ENCODE data around the gene SELENOM.

DNA sequence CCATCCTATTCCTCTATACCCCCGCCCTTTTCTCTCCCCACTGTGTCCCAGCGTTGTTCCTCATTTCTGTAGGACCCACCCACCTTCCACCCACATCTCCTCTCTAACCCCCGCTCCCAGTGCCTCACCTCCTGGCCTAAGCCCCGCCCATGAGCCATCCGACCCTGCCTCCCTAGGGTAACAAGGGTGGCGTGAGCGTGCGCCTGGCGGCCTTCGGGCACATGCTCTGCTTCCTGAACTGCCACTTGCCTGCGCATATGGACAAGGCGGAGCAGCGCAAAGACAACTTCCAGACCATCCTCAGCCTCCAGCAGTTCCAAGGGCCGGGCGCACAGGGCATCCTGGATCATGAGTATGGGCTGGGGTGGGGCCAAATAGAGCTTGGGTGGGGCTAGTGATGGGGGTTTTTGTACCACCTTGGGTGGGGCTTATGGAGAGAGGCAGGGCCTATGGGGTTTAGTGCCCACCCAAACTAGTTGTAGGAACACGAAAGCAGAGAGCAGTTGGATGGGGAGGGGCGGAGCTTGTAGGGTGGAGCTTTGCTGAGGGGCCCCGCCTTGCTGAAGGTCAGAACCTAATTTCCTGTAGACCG lies 19.9 kb upstream of the SELENOM start:
- TF ChIP-seq, protein P1, sequence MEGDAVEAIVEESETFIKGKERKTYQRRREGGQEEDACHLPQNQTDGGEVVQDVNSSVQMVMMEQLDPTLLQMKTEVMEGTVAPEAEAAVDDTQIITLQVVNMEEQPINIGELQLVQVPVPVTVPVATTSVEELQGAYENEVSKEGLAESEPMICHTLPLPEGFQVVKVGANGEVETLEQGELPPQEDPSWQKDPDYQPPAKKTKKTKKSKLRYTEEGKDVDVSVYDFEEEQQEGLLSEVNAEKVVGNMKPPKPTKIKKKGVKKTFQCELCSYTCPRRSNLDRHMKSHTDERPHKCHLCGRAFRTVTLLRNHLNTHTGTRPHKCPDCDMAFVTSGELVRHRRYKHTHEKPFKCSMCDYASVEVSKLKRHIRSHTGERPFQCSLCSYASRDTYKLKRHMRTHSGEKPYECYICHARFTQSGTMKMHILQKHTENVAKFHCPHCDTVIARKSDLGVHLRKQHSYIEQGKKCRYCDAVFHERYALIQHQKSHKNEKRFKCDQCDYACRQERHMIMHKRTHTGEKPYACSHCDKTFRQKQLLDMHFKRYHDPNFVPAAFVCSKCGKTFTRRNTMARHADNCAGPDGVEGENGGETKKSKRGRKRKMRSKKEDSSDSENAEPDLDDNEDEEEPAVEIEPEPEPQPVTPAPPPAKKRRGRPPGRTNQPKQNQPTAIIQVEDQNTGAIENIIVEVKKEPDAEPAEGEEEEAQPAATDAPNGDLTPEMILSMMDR (IDR thresholded peaks at IDR 0.05; ENCODE audit: low read depth, low read length, poor library complexity, severe bottlenecking) = no peak
- TF ChIP-seq EZH2phosphoT487 (IDR thresholded peaks at IDR 0.05; ENCODE audit: borderline replicate concordance, low read length) = no peak

Measured in DOHH2 (cell line).